Measurements from ENCODE around the gene PHPT1.
"Not testable (repeated sequence)": the region's sequence is repeated elsewhere in the genome, so short reads cannot be mapped to it uniquely, and the experiment has no call there.

Gene PHPT1

DNA sequence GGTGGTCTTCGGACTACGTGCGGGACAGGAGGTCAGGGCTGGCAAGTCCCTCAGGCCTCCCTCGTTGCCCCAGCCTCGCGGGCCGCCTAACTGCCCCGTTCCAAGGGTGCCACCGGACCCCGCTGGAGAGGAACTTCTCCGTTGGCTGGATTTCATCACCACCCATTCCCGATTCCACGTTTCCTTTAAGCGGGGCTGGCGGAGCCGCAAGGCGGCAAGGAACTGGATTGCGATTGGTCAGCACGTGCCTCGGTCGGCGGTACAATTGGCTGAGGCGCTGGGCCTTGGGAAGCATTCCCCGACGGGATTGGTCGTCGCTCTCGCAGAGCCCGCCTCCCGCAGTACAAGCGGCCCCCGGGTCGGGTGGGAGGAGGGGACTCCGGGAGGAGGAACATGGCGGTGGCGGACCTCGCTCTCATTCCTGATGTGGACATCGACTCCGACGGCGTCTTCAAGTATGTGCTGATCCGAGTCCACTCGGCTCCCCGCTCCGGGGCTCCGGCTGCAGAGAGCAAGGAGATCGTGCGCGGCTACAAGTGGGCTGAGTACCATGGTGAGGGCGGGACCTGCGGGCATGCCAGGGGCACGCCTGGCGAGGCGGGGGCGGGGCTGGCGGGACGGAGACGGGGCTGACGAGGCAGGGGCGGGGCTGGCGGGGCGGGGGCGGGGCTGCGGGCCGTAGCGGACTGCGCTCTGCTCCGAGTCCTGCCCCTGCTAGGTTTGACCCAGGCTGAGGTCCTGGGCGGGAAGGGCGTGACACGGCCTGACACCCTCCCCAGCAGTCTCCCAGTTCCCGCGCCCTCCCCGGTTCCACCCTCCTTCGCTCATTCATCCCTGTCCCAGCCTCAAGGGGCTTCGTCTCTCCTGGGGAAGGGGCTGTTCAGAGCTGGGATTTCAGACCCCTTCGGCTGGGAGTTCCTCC lies at the start of gene PHPT1:
TSS of gene PHPT1 (plus strand) at position 372 of the 922 bp plus-strand sequence. CDS start at position 394, 22 bp downstream.
- DNase-seq (ENCODE audit: low read depth), result peak; percentile 100

DNA sequence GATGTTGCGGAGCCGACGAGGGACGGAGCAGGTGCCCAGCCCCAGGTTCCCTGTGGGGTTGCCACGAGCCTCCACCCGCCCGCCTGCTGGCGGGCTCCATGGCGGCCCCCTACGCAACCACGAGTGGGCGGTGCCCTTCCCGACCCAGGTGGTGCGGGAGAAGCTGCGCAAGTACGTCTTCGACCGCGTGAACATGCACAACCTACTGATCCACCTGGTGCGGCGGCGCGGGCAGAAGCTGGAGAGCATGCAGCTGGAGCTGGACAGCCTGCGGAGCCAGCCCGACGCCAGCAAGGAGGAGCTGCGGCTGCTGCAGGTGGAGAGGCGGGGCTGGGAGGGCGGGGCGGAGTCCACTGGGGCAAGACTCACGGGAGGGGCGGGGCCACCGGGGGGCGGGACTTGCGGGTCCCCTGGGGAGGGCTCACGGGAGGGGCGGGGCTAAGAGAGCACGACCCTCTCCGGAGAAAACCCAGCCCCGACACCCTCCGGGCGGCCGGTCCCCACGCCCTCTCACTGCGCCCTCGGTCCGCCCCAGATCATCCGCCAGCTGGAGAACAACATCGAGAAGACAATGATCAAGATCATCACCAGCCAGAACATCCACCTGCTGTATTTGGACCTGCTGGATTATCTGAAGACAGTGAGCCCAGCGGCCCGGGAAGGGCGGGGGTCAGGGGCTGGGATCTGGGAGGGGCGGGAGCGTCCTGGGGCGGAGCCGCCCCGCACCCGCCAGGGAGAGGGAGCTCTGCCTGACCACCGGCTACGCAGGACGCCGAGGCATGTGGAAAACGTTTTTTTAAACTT lies 49.2 kb upstream of the PHPT1 start:
- peak; percentile 73 for DNase-seq (ENCODE audit: low read depth)

DNA sequence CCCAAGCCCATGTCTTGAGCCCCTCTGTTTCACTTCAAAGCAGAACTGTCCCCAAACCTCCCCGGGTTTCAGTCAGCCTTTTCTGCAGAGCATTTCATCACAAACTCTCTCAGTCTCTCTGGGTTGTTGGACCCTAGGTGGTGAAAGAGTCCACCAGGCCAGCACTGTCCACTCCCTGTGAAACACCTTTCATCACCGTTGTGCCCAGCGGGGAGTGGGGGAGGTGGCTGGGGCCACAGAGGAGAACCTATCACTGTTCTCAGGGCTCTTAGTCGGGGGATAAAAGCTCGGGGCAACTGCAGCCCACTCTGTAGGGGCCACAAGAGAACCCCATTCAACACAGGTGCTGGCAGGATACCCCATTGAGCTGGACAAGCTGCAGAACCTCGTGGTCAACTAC lies 46.9 kb upstream of the PHPT1 start:
- no peak for DNase-seq (ENCODE audit: low read depth)

DNA sequence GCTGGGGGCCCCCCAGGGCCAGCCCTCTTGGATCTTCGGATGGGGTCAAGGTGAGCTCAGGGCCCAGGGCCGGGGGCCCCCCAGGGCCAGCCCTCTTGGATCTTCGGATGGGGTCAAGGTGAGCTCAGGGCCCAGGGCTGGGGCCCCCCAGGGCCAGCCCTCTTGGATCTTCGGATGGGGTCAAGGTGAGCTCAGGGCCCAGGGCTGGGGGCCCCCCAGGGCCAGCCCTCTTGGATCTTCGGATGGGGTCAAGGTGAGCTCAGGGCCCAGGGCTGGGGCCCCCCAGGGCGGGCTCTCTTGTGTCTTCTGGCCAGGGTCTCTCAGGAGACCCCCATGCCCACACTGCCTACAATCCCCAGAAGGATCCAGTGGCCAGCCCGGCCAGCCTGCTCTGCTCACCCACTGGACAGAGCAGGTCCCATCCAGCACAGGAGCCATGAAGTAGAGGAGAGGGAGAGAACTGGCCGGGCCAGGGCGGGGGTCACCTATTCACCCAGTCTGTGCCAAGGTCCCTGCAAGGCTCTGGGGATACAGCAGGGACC lies 46.1 kb upstream of the PHPT1 start:
- DNase-seq (ENCODE audit: low read depth), result not testable (repeated sequence)

DNA sequence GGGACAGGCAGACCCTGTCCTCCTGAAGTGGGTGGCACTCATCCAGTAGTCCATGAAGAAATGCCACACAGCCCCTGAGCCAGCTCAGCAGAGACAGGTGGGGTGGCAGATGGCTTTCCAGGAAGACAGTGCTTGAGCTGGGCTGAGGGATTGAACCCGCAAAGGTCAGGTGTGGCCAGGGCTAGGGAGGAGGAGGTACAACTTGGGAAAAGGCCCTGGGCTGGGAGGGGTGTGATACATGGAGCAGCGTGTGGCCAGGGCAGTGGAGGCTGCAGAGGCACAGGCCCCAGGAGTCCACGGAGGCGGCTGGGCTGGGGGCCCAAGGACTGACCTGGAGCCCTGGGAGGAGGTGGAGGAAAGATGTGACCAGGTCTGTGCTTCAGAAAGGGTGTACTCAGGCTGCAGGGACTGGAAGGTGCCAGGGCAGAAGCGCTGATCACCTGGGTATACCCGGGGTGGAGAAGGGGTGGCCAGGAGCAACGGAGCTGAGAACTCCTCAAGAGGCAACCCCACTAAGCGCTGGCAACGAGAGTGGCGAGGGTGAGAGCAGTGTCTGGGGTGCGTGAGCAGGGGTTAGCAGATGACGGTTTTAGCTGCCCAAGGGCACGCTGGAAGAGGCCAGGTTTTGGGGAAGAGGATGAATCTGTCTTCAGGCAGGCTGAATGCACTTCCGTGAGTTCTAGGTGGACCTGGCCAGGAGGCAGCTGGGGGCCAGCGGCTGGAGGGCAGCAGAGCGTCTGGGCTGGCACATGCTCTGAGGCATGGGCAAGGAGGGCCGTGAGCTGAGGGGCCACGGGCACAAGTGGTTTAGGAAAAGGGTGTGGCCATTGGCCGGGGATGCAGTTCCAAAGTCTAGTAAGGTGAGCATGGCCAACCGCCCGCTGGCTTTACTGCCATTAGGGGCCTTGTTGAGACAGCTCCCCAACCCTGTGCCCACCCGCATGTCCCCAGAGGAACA lies 45.4 kb upstream of the PHPT1 start:
- DNase-seq (ENCODE audit: low read depth), result no peak

DNA sequence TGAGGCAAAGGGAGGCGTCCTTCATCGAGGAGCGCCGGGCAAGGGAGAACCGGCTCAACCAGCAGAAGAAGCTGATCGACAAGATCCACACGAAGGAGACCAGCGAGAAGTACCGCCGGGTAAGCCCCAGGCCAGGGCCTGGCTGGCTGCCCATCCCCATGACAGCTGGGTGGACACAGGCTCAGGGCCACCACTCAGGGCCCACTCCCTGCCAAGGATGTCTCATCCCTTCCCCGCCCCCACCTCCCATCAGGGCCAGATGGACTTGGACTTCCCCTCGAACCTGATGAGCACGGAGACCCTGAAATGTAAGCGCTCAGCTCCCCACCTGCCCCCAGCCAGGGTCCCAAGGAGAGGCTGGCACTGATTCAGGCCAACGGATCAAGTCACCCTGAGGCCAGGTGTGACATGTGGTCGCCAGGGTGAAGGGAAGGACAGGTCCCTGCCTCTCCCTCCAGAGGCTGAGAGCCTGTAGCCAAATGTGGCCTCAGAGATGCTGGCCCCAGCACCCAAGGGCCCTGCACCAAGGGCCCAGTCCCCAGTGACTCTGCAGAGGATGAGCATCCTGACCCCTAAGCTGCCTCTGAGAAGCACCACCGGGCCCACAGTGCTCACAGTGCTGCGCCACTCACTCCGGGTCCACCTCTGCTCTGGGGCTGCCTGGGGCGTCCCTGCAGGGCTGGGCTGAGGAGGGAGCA lies 44.6 kb upstream of the PHPT1 start:
- DNase-seq (ENCODE audit: low read depth), result no peak

DNA sequence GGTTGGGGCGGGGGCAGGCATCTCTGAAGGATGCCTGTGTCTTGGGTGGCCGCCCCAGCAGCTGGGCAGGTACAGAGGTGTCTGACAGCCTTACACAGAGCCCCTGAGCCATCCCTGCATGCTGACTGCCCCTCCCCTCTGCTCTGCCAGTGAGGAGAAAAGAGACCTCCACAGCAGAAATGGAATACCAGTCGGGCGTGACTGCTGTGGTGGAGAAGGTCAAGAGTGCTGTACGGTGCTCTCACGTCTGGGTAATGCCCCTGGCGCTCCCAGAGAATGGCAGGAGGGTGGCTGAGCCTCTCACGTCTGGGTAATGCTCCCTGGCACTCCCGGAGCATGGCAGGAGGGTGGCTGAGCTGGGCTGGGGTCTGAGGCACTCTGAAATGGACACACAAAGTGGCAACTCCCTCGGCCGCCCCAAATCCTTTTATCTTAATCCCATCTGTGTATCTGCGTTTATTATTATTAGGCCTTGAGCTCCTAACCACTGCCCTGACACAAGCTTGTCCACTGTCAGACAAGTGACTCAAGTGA lies 43.9 kb upstream of the PHPT1 start:
- no peak for DNase-seq (ENCODE audit: low read depth)

DNA sequence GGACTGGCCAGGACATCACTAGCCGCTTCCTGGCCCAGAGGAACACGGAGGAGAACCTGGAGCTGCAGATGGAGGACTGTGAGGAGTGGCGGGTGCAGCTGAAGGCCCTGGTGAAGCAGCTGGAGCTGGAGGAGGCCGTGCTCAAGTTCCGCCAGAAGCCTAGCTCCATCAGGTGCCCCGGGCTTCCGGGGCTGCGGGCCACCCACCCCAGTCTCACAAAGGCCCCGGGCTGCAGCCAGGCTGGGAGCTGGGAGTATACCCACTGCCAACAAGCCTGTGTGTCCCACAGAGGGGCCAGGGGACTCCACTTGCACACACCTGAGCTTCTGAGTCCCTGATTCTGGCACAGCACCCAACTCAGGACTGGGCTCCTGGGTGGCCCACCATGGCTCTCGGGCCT lies 43.1 kb upstream of the PHPT1 start:
- no peak for DNase-seq (ENCODE audit: low read depth)

DNA sequence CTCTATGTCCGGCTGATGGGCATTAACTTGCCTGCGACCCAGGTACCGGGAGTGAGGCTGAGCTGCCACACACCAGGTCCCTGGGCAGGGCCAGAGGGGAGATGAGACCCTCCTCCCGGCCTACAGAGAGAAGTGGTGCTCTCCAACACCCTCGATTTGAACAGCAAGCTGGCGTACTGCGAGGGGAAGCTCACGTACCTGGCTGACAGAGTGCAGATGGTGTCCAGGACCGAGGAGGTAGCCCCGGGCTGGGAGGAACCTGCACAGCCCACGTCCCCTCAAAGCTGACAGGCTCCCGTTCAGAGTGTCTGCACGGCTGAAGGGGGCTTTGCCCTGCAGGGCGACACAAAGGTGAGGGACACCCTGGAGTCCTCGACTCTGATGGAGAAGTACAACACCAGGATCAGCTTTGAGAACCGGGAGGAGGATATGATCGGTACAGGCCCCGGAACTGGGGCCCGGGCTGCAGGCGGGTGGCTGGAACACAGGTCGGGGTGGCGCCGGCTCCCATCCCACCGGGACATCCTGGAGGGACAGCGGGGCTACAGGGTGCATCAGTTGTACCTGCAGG lies 42.5 kb upstream of the PHPT1 start:
- no peak for DNase-seq (ENCODE audit: low read depth)

DNA sequence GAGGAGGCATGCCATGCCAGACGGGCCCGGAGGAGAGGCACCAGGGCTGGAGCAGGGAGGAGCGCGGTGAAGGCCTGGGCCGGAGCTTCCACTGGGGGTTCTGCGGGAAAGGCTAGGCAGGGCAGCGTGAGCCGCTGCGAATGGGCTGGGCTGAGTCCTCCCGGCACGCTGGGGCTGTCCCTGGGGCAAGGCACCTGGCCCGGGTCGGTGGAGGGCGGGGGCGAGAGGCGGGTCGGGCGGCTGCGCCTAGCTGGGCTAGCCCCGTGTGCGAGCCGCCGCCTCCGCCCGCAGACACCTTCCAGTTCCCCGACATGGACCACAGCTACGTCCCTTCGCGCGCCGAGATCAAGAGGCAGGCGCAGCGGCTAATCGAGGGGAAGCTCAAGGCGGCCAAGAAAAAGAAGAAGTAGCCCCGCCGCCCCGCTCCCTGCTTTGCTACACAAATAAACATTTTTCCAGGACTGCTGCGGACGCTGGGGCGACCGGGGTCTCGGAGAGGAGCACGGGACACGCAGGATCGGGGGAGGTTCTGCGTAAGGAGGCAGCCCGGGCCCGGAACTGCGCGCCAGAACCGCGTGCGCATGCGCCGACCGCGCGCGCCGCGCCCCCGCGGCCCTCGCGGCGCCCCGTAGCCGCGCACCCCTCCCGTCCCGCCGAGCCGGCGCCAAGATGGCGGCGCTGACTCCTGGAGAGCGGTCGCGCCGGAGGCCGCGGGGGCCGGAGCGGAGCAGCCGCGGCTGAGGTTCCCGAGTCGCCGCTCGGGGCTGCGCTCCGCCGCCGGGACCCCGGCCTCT lies 41.7 kb upstream of the PHPT1 start, which contains the start of gene RABL6:
TSS of gene RABL6 (plus strand) at position 668 of the 794 bp plus-strand sequence. CDS start 249 bp downstream, outside the sequence.
- DNase-seq (ENCODE audit: low read depth), result peak; percentile 83

DNA sequence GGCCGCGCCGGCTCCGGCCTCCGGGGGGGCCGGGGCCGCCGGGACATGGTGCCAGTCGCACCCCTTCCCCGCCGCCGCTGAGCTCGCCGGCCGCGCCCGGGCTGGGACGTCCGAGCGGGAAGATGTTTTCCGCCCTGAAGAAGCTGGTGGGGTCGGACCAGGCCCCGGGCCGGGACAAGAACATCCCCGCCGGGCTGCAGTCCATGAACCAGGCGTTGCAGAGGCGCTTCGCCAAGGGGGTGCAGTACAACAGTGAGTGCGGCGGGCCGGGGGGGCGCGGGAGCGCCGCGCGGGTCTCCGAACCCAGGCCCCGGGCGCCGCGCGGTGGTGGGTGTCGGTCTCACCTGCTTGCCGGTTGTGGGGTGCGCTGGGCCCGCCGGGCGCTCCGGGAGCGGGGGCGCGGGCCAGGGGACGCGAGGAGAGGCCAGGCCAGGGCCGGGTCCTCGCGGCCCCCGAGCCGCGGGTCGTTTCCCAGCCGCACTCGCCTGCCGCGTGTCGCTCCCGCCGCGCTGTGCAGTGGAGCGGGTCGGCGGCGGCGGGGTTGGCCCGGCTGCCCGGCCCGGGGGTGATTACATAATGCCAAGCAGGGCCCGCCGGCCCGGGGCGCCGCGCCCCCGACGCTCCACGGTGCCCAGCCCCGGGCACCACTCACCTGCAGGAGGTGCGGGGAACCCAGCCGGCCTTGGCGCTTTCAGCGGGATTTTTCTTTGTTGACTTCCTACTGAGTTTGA lies 41.0 kb upstream of the PHPT1 start:
- peak; percentile 37 for DNase-seq (ENCODE audit: low read depth)

DNA sequence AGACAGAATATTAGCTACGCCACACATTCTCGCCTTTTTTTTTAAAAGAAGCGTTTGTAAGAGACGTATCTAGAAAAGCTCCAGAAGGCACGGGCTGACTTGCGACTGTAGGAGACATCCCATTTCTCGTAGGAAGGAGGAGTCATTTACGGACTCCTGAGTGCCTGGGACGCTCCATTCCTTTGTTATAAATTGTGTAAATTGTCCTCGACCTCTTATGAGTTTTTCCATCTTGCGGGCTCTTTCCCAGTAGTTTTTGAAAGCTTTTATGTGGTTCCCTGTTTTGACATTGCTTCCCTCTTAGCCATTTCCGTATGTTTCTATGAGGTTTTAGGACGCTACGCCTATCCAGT lies 40.4 kb upstream of the PHPT1 start:
- peak; percentile 53 for DNase-seq (ENCODE audit: low read depth)

DNA sequence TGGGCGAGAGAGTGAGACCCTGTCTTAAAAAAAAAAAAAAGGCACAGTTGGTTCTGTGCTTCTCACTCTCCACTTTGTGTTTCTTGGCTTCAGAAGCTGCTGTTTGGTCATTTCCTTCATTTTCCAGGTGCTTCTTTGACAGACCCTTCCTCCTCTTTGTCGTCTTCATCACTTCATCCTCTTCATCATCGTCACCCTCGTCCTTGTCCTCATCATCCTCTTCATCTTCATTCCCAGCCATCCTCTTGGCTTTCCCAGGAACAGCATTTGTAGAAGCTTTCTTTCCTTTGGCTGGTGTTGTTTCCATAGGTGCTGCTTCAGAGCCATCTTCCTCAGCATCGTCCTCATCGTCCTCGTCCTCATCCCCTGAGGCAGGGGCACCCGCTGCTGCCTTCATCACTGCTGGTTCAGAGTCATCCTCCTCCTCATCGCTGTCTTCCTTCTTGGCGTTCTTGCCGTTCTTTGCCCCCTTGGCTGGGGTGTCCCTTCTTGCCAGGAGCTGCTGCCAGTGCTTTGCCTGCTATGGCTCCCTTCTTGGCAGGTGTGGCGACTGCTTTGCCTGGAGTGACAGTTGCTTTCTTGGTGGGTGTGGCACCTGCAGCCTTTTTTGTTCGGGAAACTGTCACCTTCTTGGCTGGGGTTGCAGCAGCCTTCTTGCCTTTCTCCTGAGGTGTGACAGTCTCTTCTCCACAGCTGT lies 34.3 kb upstream of the PHPT1 start:
- no peak for DNase-seq (ENCODE audit: low read depth)

DNA sequence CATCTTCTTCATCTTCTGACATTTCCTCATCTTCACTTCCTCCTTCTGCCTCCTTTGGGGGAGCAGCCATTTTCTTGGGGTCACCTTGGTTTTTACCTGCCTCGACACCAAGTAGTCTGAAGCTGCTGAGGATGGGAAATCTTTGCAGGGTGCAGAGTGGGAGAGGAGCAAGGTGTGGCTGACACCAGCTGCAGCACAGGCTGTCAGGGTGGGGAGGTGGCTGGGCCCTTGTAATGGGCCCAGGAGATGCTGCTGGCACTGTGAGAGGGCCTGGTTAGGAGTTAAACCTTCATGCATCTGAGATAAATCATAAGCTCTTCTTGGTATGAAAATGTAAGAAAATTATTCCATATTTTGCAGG lies 33.8 kb upstream of the PHPT1 start:
- no peak for DNase-seq (ENCODE audit: low read depth)

DNA sequence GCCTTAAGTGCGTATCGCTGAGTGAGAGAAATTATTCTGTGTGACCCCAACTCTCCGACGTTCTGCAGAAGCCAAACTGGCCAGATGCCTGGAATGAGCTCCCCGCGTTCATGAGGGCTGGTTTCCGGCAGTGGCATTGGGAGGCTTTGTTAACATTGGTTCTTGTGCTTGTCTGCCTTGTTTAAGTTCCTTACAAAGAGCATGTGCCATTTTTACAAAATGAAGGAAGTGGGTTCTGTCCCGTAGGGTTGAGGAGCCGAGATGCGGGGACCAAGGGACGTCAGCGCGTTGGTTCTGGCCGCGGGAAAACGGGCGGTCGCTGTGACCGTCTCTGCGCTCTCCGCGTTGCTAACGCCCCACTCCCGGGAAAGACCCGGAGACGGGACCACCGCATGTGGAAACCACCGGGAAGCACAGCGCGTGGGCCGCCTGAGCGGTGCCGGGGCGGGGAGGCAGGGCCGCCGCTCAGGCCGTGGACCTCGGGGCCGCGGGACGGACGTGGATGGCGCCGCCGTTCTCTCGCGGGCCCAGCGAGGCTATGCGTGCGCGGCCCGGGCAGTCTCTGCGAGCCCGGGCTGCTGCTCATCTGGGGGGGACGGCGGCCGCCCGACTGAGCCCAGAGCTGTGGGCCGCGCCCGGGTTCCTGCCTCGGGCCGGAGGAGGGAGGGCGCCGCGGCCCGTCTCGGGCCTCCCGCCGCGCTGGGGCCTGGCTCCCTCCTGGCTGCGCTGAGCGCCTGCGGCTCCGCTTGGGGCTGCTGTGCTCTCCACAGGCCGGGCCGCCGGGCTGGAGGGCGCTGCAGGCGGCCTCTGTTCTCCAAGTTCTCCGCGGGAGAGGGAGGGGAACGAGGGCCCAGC lies 28.0 kb upstream of the PHPT1 start:
- no peak for DNase-seq (ENCODE audit: low read depth)

DNA sequence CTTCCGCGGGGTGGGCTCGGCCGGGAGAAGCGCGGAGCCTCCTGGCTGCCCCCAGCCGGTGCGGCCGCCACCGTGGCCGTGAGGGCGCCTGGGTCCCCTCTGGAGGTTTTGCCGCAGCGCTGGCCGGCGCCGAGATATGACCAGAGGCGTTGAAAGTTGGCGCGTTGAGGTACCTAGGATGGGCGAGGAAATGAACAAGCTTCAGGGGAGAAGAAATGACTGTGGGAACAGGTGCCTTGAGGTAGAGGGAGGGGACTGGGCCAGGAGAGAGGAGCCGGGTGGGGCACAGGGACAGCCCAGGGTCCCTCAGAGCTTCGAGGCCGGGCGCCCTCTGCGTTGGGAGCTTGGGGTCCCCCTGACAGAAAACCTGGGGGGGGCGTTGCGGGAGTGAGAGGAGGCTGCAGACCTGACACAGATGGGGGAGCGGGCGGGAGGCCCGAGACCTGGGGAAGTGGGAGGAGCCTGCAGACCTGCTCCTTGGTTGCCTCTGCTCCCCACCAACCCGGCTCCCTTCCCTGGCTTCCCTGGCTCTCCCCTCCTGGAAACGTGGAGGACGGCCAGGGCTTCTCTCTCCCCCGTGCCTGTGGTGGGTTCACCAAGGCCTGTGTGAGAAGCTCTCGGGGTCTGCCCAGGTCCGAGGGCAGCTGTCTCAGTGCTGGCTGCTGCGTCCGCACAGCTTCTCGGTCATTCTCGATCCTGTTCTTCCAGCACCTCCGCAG lies 27.2 kb upstream of the PHPT1 start:
- no peak for DNase-seq (ENCODE audit: low read depth)

Measured in ELR (cell line).